Astrocyte of the spinal cord (primary cell): ENCODE results near the gene BCAM.

ENCODE experiments used
- DNase-seq: peaks from one replicate; pipeline ENCODE4 v3.0.0; 2011; ENCODE audit warnings: low read depth, low spot score
- H3K4me3 ChIP-seq: 2 replicates; pipeline ENCODE4 v1.5.1; 2011; ENCODE audit warnings: low read depth, mild to moderate bottlenecking, low read length, moderate library complexity
- in situ Hi-C: cut with HindIII; loops from 2 replicates; pipeline ENCODE4 v1.10.0; 2017; ENCODE audit warnings: low sequenced_read_pairs
- TF ChIP-seq, protein P1 (sequence below): IDR thresholded peaks from 2 replicates; pipeline ENCODE4 v1.5.1; 2012; ENCODE audit warnings: low read depth, mild to moderate bottlenecking, low read length, inconsistent platforms

BCAM gene

GRCh38 chr19:44812142-44812718 lies 3.3 kb downstream of the BCAM start:
- in situ Hi-C loops = no loop called here
- TF ChIP-seq, protein P1, sequence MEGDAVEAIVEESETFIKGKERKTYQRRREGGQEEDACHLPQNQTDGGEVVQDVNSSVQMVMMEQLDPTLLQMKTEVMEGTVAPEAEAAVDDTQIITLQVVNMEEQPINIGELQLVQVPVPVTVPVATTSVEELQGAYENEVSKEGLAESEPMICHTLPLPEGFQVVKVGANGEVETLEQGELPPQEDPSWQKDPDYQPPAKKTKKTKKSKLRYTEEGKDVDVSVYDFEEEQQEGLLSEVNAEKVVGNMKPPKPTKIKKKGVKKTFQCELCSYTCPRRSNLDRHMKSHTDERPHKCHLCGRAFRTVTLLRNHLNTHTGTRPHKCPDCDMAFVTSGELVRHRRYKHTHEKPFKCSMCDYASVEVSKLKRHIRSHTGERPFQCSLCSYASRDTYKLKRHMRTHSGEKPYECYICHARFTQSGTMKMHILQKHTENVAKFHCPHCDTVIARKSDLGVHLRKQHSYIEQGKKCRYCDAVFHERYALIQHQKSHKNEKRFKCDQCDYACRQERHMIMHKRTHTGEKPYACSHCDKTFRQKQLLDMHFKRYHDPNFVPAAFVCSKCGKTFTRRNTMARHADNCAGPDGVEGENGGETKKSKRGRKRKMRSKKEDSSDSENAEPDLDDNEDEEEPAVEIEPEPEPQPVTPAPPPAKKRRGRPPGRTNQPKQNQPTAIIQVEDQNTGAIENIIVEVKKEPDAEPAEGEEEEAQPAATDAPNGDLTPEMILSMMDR = no peak
- H3K4me3 ChIP-seq = no peak overlapping the region
- no peak for DNase-seq

DNA sequence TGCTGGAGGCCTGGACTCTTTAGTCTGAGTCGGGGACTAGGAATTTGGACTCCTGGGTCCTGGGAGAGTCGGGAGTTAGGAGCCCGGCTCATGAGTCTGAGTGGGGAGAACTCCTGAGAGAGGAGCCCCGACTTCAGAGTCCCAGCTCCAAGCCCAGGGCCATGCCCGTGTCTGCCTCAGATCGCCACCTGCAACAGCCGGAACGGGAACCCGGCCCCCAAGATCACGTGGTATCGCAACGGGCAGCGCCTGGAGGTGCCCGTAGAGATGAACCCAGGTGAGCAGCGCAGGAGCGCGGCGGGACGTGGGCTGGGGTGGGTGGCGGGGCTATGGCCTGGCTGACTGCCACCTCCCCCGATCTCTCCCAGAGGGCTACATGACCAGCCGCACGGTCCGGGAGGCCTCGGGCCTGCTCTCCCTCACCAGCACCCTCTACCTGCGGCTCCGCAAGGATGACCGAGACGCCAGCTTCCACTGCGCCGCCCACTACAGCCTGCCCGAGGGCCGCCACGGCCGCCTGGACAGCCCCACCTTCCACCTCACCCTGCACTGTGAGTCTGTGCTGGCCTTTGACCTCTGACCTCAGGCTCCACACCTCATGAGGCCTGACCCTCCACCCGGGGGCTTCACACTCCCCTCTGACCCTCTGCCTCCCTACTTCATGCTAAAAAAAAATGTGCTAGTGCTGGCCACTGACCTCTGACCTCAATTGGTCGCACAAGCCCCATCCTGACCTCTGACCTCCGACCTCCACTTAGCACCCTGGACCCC lies 4.4 kb downstream of the BCAM start:
- no peak overlapping the region for H3K4me3 ChIP-seq
- TF ChIP-seq, protein P1 = peak; percentile 8
- in situ Hi-C loops = no loop called here
- no peak for DNase-seq

- in situ Hi-C loops = no loop called here
- H3K4me3 ChIP-seq = no peak overlapping the region
- no peak for DNase-seq
- TF ChIP-seq, protein P1 = no peak
Measured at GRCh38 chr19:44813841-44814470, 5.1 kb downstream of the BCAM start.

DNA sequence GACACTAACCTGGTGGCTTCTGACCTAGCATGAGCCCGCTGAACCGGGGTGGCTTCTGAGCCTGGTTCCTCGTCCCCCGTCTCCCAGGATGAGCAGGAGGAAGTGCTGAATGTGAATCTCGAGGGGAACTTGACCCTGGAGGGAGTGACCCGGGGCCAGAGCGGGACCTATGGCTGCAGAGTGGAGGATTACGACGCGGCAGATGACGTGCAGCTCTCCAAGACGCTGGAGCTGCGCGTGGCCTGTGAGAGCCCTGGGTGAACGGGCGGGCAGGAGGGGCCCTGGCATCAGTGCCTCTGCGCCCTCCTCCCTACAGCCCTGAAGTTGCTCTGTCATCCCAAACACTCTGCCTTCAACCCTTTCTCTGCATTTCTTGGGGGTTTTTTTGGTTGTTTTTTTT lies 5.6 kb downstream of the BCAM start:
- in situ Hi-C loops = no loop called here
- no peak for DNase-seq
- TF ChIP-seq, protein P1 = no peak

GRCh38 chr19:44816301-44816700 lies 7.4 kb downstream of the BCAM start:
- in situ Hi-C loops = no loop called here
- no peak for DNase-seq
- H3K4me3 ChIP-seq = no peak overlapping the region
- TF ChIP-seq, protein P1 = no peak

More for the DNA sequence above, 5.6 kb downstream of the BCAM start:
- no peak overlapping the region for H3K4me3 ChIP-seq

- TF ChIP-seq, protein P1 = no peak
- in situ Hi-C loops = no loop called here
- no peak overlapping the region for H3K4me3 ChIP-seq
- DNase-seq = no peak
Measured at GRCh38 chr19:44817725-44818465, 9.0 kb downstream of the BCAM start.
